Aorta (tissue), 5 donors: Measurements from ENCODE around the gene IFIT3. TPM values are rescaled to one million over a fixed set of nuclear protein-coding genes. Genes with fewer than 3 reads are reported as not detected.

ENCODE experiments used
- ATAC-seq: fragments of 200-7000 bp; cut with Tn5 transposase; one replicate; pipeline ENCODE4 v1.9.1; 2022; ENCODE audit warnings: moderate library complexity; ENCODE audit not compliant: low FRiP score
- DNase-seq, 2 donors: peaks; one replicate each; pipeline ENCODE4 v3.0.0-alpha.2; 2020
- H3K27ac ChIP-seq, 2 donors: one replicate each; pipeline ENCODE4 v1.5.1; 2013; ENCODE audit warnings: low read length in 2 of 2, mild to moderate bottlenecking in 2 of 2, moderate library complexity in 2 of 2, control low read depth in 1 of 2, inconsistent platforms in 1 of 2, low read depth in 1 of 2
- H3K27me3 ChIP-seq, 2 donors: one replicate each; pipeline ENCODE4 v1.6.1; 2013; ENCODE audit warnings: control low read depth in 1 of 2, low read length in 1 of 2, mild to moderate bottlenecking in 1 of 2, moderate library complexity in 1 of 2; ENCODE audit not compliant: insufficient read depth in 2 of 2, control insufficient read depth in 1 of 2
- H3K36me3 ChIP-seq, 2 donors: one replicate each; pipeline ENCODE4 v1.6.1; 2013; ENCODE audit warnings: control low read depth in 1 of 2, low read length in 1 of 2, mild to moderate bottlenecking in 1 of 2; ENCODE audit not compliant: insufficient read depth in 2 of 2, control insufficient read depth in 1 of 2
- H3K4me1 ChIP-seq, 2 donors: one replicate each; pipeline ENCODE4 v1.6.1; 2013; ENCODE audit warnings: low read length in 2 of 2, control low read depth in 1 of 2, mild to moderate bottlenecking in 1 of 2, moderate library complexity in 1 of 2; ENCODE audit not compliant: insufficient read depth in 2 of 2, control insufficient read depth in 1 of 2
- H3K4me3 ChIP-seq, 2 donors: one replicate each; pipeline ENCODE4 v1.5.1; 2013; ENCODE audit warnings: low read length in 2 of 2, control low read depth in 1 of 2, mild to moderate bottlenecking in 1 of 2
- H3K9me3 ChIP-seq: one replicate; pipeline ENCODE4 v1.6.1; 2013; ENCODE audit warnings: mild to moderate bottlenecking, low read length; ENCODE audit not compliant: control insufficient read depth
- WGBS, 2 donors: extraction: QIAGEN DNeasy Blood & Tissue Kit; methylation state at CpG; one replicate each; pipeline ENCODE4 v1.1.7; 2013; 5-methylcytosine and 5-hydroxymethylcytosine counted together
- intact Hi-C, 2 donors: fragments of 100-400 bp; cut with DNase I; formaldehyde crosslinking; loops; one replicate each; pipeline versions ENCODE4 v1.14.2 to v1.15.0; 2022
- polyA plus RNA-seq, 2 donors: library from polyadenylated mRNA; stranded (reverse); fragments of 200-250 nt; gene quantifications; one replicate each; pipeline ENCODE4 v1.2.3, GENCODE V29; 2013
- total RNA-seq, 2 donors: library from RNA; stranded (reverse); fragmentation: NEBNext Ultra II Directional; extraction: Animal tissue kit (Norgen Biotek cat#: 25700); gene quantifications; one replicate each; pipeline ENCODE4 v1.2.1, GENCODE V29; 2021
- donor health status: healthy with polysubstance abuse.
- donor health status: Bipolar disorder and iron deficiency.
- donor health status: DM: no; HTN: no; CAD: no.
- donor health status: DM: no; HTN: no; CAD: no.
- donor health status: DM: yes; HTN: yes; CAD: no.

Gene IFIT3
- total and polyA plus RNA-seq, 4 donors, result 14.2 to 19.0 (median 15.4) TPM

- Histone ChIP-seq H3K4me3 (no peak overlapping the region), H3K27me3 (no peaks in the 10 kb centered on the region), H3K4me1 (peaks cover 3 to 5% of the 10 kb centered on the region in 2 donors), H3K36me3 (no peaks in the 10 kb centered on the region), H3K27ac (peak overlapping the region in 1 of 2 donors; percentile 17), H3K9me3 (no peaks in the 10 kb centered on the region)
- 81 to 84% methylated on average over 13 of the region's 13 CpGs for WGBS, 2 donors
- no peak for ATAC-seq
- no peak for DNase-seq
- intact Hi-C loops, result no loop called here
Observed at GRCh38 chr10:89306434-89307268, 21.1 kb upstream of the IFIT3 start.

GRCh38 chr10:89307269-89307577 is 20.6 kb upstream of the IFIT3 start:
- ATAC-seq, result no peak
- Histone ChIP-seq H3K36me3 (no peaks in the 10 kb centered on the region), H3K27me3 (no peaks in the 10 kb centered on the region), H3K27ac (peak overlapping the region in 1 of 2 donors; percentile 17), H3K4me3 (no peak overlapping the region), H3K4me1 (peaks cover 3 to 5% of the 10 kb centered on the region in 2 donors), H3K9me3 (no peaks in the 10 kb centered on the region)
- intact Hi-C loops, result no loop called here
- DNase-seq, result no peak

GRCh38 chr10:89308266-89308665 is 19.5 kb upstream of the IFIT3 start:
- Histone ChIP-seq H3K27me3 (no peaks in the 10 kb centered on the region), H3K9me3 (no peaks in the 10 kb centered on the region), H3K27ac (no peak overlapping the region), H3K4me3 (no peak overlapping the region), H3K4me1 (peaks cover 3 to 5% of the 10 kb centered on the region in 2 donors), H3K36me3 (no peaks in the 10 kb centered on the region)
- WGBS, 2 donors, result 84 to 86% methylated on average over 6 of the region's 6 CpGs
- ATAC-seq (no peak), DNase-seq (no peak)
- intact Hi-C loops, result no loop called here

GRCh38 chr10:89308736-89309135 is 19.1 kb upstream of the IFIT3 start:
- no peaks in the 10 kb centered on the region for H3K27me3 ChIP-seq
- H3K36me3 ChIP-seq, result no peaks in the 10 kb centered on the region
- no peak overlapping the region for H3K27ac ChIP-seq
- peaks cover 2 to 5% of the 10 kb centered on the region in 2 donors for H3K4me1 ChIP-seq
- ATAC-seq, result no peak
- intact Hi-C loops, result no loop called here
- DNase-seq, result no peak
- H3K9me3 ChIP-seq, result no peaks in the 10 kb centered on the region
- 92 to 93% methylated on average over 4 of the region's 4 CpGs for WGBS, 2 donors
- no peak overlapping the region for H3K4me3 ChIP-seq

GRCh38 chr10:89309156-89310055 is 18.4 kb upstream of the IFIT3 start:
- Histone ChIP-seq H3K27ac (no peak overlapping the region), H3K4me1 (peaks cover 0 to 5% of the 10 kb centered on the region in 2 donors), H3K4me3 (no peak overlapping the region), H3K27me3 (no peaks in the 10 kb centered on the region), H3K9me3 (no peaks in the 10 kb centered on the region), H3K36me3 (no peaks in the 10 kb centered on the region)
- 68 to 72% methylated on average over 7 of the region's 7 CpGs for WGBS, 2 donors
- ATAC-seq, result no peak
- DNase-seq, result no peak
- intact Hi-C loops, result no loop called here

DNA sequence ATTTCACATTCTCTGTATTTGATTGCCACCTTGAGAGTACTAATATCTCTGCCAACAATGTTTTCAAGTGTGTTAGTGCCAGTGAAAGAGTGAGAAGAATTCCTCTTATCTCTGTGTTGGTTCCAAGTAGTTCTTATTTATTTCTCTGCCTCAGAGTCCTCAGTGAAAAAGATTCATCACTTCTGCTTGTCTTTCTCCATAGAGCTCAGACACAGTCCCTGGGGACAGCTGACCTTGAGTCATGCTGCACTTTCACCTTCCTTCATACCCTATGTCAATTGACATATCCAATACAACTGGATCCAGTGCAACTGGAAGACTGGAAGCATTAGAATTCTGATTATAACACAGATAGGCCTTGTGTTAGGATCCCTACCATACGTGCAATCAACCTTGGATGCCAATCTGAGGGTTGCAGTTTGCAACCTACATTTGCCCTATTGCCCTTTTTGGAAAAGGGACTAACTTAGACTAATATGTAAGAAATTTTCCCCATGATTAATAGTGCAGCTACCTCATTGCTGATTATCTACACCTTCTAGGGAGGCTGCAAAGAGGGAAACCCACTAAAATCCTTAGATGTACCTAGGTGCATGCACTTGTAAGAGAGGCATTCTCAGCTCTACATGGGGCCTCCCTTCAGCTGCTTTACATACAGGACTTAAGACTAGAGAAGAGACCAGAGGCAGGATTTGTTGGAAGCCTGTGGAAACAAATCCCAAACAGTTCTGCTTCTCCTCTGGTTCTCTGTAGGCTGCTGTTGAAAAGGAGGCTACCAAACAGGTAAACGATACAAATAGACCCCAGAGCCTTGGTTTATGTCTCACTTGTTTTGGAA is 17.5 kb upstream of the IFIT3 start:
- H3K36me3 ChIP-seq, result no peaks in the 10 kb centered on the region

DNA sequence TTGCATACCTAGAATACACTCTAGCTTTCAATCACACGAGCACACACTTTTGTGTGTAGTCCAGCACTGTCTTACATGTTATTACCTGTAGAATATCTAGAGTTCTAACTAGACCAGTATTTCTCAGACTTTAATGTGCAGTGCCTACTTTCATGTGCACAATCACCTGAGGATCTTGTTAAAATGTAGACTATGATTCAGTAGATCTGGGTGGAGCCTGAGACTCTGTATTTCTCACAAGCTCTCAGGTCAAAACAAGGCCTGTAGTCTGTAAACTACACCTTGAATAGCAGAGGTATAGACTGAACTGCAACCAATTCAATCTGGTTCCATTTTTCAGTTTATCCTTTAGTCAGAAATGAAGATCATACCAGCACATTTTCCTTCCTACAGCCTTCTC is 14.8 kb upstream of the IFIT3 start:
- Histone ChIP-seq H3K4me1 (no peaks in the 10 kb centered on the region), H3K27me3 (no peaks in the 10 kb centered on the region), H3K9me3 (no peaks in the 10 kb centered on the region), H3K4me3 (no peak overlapping the region), H3K36me3 (no peaks in the 10 kb centered on the region), H3K27ac (no peak overlapping the region)
- ATAC-seq (no peak), DNase-seq (no peak)
- 89% methylated on average over 1 of the region's 1 CpG for WGBS, 2 donors
- intact Hi-C loops, result no loop called here

More for the DNA sequence above, 17.5 kb upstream of the IFIT3 start:
- H3K27me3 ChIP-seq, result no peaks in the 10 kb centered on the region
- intact Hi-C loops, result no loop called here
- peaks cover 0 to 5% of the 10 kb centered on the region in 2 donors for H3K4me1 ChIP-seq
- H3K27ac ChIP-seq, result no peak overlapping the region
- ATAC-seq (no peak), DNase-seq (no peak)
- no peaks in the 10 kb centered on the region for H3K9me3 ChIP-seq
- no peak overlapping the region for H3K4me3 ChIP-seq
- 97 to 98% methylated on average over 2 of the region's 2 CpGs for WGBS, 2 donors

- intact Hi-C loops, result no loop called here
- Histone ChIP-seq H3K27me3 (no peaks in the 10 kb centered on the region), H3K9me3 (no peaks in the 10 kb centered on the region), H3K36me3 (no peaks in the 10 kb centered on the region), H3K4me1 (no peaks in the 10 kb centered on the region), H3K27ac (no peak overlapping the region), H3K4me3 (no peak overlapping the region)
- DNase-seq (no peak), ATAC-seq (no peak)
Observed at GRCh38 chr10:89314676-89315075, 13.1 kb upstream of the IFIT3 start.
